DMS 273 (cell line): Measurements from ENCODE around the gene RNF157.
A peak's percentile ranks its signal among the peaks of the same experiment; 100 is the strongest.

Experiments
- DNase-seq: peaks from one replicate; lab custom pipeline; 2025; ENCODE audit not compliant: unreplicated experiment; lab: John Stamatoyannopoulos, UW

Gene RNF157

DNA sequence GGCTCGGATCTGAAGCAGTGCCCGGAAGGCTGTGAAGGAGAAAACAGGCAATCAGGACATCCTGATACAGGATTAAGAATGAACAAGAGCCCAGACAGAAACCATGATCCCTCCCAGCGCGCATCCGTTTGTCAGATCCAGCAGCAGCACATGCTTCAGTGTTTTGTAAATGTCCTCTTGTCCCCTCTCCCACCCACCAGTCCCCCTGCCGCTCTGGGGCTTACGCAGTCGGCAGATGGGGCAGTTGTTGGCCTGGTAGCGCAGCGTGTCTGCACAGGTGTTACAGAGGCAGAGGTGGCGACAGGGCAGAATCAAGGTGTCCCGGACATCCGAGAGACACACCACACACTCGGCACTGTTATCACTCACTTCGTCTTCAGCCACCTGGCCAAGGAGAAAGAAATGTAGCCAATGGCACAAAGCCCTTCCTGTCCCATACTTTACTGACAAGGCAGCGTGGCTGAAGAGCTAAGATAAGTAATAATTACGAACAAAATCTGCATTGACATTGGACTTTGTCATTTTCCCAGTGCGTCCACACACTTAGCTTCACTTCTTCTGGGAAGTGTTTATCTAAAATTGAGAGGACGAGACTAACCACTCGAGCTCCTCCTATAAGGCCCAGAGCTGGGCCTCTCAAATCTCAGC, 78.5 kb downstream of the RNF157 start:
- DNase-seq, result no peak

DNA sequence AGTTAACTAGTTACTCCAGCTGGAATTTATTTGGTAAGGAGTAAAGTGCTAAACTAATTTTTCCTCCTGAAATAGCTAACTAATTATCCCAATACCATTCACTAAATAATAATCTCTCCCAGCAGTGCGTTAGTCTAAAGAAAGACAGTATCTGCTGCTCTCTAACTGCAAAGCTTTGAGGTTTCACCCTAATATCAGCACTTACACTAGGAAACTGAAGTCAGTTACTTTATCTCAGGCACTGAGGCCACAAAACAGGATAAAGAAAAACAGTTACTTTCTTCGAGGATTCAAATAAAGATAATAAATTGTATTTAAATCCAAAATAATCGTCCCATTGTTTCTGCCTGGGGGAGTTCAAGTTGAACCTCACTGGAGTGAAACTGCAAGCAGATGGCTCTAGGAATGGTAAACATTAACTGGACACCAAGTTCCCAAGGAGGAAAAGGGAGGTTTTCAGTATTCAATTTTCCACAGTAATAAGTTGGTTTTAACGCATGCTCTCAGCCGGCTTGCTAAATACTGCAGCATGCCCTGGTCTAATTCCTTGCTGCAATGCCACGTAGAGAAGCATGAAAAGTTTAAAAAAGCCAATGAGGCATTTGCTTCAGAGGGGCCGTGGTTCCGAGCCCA, 79.3 kb downstream of the RNF157 start:
- no peak for DNase-seq

DNA sequence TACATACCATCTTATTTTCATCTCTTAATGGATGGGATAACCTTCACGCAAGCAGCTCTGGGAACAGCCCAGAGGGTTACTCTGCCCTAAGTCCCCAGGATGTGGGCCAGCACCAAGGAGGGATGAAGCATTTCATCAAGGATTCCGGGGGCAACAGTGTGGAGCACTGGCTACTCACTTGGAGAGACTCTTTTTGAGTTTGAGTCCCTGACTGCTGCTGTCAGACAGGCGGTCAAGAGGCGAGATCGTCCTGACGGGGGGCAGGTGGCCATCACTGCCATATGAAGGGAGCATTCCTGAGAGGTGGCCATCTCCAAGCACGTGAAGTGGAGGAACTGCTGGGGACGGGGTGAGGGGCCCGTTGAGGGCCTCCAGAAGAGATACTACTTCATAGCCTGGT, 81.1 kb downstream of the RNF157 start:
- DNase-seq, result no peak

DNA sequence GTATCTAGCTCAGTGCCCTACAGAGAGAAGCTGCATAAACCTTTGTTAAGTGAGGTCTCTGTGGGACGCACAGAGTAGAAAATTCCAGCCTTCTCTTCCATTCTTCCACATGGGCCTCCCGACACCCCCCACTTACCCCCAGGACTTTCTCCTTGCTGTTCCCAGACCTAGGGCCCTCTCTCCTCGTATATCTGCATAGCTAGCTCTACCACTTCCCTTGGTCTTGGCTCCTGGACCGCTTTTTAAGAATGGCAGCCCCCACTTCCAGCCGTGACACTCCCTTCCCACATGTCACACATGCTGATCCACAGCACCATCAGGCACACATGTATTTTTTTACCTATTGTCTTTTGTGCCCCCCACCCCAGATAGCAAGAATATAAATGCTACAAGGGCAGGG, 82.5 kb downstream of the RNF157 start:
- DNase-seq, result no peak

DNA sequence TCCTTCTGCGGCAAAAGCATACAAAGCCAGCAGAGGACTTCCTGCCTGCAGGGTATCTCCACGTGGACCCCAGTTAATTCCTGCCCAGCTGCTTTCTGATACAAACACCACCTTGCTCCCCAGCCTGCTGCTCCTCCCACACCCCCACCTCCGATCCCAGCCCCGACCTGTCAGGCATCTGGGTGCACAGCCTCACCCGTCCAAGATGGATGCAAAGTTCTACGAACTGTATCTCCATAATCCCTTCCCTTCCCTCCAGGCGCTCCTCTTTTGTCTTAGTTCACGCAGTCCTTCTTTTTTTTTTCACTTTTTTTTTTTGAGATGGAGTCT, 83.7 kb downstream of the RNF157 start:
- DNase-seq, result no peak

DNA sequence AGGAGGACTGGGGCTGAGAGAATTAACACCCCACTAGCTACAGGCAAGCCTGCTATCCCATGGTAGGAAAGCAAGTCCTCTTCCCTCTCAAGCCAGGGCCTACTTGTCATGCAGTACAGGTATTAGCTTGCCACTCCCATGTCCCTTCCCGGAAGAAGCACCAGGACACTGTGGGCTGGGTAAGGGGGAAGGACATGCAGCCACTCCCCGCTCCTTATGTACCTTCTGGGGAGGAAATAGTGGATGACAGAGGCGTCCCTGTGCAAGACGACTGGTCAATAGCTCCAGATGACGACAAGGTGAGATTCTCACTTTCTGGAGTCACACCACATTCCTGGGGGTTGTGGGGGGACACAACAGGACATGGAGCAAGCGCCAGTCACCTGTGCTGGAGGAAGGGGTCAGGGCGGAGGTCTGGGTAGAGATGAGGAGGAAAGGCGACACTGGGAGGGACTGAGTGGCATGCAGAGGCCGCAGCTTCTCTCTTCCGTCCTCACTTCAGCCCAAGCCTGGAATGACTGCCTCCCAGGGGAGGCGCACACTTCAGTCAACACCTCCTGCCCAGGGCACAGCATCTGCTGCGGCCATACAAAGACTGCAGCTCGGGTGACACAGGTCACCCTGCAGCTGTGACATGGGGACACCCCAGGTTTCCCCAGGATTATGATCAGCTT, 84.2 kb downstream of the RNF157 start:
- no peak for DNase-seq

DNA sequence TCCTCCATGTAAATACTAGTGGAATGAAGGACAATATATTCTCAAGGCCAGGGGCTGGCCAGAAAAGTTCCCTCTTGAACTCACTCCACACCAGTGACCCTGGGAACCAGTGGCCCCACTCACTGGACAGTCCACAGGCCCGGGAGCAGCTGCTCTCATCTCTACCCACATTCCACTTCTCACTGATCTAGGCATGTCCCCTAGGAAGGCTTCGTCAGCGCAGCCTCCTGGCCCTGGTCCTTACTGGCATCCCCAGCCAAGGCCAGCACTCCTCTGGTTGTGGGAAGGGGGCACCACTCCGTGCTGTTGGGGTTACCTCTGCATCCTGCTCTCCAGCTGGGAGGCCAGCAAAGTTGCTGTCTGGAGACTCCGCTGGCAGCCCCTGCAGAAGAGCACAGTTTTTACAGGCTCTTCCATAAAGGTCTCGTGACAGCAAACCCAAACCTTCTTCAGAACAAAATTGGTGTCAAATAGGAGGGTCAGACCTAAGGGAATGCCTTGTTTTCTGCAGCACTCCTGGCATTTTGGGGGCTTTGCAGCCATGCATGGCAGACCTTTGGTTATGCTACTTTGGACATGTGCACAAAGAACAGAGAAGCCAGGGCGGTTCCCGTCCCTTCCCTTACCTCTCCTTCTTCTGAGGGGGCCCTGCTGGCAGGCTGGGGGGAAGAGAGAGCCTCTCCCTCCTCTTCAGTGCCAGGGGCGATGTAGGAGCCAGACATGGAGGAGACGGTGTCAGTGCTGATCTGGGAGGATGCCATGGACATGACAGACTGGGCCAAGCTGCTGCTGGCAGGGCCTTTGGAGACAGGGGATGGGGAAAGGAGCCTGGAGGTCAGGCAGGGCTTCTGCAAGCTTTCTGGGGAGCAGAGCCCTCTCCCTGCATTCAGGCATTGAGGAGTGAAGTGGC, 85.1 kb downstream of the RNF157 start:
- no peak for DNase-seq

DNA sequence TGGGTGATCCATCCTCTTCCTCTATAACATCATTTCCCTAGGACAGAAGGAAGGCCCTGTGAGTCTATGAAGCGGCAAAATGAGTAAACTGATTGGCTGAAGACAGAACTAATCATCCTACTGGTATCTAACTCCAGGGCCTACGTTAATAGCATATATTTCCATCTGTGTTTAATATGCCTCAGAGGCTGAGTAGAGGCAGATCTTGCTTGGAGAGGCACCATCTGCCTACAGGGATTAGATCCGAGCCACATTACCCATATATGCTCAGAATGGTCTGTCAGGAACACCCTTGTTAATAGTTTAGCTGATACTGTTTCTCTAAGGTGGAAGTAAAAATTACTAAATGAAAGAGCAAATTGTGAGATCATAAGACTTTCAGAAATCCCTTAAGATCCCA, 86.0 kb downstream of the RNF157 start:
- no peak for DNase-seq

DNA sequence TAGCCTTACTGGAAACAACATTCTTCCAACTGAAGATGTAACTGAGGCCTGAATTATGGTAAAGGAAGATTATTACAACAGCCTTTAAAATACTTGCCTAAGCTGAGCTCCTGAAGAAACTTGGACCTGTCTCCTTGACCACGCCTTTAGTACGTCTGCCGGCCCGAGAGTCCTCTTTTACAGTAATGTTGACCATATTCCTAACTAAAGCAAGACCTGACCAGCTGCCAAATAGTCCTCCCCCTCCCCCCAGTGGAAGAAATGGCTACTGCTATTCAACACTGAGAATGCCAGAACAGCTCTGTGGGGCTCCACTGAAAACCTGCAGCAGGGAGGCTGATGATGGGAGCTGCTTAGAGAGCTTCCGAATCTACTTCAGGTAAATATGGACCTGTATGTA, 86.7 kb downstream of the RNF157 start:
- DNase-seq, result no peak

DNA sequence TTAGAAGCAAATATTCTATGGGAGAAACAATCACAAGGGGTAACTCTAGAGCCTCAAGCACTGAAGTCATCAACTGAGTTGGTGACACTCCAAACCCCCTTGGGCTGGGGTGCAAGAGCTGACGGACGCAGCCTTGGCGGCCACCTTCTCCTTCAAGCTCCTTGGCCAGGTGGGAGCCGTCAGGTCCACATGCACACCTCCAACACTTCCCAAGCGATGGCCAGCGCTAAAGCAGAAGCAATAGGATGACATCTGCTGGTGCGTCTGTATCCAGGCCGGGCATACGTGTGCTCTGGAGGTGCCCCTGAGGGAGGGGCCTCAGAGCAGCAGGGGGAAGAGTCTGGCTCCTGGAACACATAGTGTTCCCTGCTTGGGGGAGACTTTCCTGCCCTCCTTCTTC, 87.1 kb downstream of the RNF157 start:
- no peak for DNase-seq

DNA sequence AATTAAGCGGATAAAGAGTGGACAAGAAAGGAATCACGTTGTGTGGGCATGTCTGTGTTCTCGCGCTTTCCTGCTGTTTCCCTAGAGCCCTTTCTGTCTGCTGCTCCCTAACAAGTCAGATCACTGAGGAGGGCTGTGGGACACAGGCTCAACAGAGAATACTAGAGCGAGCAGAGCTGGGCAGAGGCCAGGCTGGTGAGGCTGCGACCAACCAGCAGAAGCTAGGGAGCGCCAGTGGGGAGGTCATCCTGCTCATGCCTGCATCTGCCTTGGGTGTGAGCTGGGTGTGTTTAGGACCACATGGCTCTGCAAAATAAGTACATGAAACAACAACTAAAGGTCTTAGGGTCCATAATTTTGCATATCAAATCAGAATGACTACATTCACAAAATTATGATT, 87.7 kb downstream of the RNF157 start:
- DNase-seq, result no peak

DNA sequence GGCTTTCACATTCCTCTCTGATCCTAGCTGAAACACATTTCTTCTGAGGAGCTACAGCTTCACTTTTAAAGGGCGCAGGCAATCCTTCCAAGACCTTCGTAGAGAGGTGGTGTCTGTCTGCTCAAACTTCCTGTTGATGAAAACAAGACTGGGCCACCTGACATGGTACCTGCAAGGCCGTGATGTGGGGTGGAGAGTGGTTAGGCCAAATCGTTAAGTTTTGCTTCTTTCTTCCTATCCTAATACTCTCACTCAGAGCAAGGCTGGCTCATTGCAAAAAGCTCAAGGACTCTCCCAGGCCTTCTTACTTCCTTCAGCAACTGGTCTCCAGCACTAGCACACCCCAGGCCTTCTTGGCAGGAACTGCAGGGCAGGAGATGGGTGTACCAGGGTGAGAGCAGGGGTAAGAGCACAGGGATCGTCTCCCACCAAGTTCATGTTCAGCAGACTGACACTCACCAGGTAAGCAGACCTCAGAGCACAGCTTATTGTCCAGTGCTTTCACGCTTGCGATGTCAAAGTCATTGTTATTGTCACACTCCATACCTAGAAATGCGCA, 88.3 kb downstream of the RNF157 start:
- no peak for DNase-seq

DNA sequence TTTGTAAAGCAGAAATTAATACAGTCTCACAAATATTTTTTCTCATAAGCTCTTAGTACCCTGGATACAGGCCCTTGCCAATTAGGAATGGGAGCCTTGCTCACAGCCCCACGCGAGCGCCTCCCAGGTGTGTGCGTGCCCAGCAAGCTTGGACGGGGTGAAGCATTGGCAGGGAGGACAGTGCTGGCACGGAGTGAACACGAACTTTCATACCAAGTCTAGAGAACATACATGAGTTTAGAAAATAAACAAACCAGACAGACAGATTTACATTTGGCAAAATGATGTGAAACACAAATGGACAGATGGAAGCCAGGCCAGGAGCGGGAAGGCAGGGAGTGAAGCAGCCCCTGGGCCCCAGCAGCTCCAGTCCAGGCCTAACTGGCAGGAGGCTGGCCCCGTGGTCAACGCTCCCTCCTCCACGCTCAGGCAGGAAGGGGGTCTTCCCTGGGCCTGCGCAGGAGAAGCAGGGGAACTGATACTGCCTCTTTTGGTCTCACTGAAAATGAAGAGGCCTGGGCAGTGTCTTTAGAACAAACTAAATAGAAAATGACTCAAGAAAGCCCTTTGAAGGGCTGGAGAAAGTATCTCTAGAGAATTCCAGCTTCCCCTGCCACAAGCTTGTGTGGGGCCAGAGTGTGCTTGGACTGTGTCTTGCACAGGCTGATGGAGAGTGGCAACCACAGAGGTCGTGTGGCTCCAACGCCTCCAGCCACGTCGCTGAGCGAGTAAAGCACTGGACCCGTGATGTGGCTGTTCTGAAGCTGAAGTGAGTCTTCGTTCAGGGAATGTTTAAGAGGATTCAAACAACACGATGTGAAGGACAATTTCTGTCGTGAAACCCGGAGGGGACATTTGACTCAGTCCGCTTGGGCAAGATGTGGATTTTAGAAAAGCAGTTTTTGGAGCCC, 89.3 kb downstream of the RNF157 start:
- DNase-seq, result no peak

DNA sequence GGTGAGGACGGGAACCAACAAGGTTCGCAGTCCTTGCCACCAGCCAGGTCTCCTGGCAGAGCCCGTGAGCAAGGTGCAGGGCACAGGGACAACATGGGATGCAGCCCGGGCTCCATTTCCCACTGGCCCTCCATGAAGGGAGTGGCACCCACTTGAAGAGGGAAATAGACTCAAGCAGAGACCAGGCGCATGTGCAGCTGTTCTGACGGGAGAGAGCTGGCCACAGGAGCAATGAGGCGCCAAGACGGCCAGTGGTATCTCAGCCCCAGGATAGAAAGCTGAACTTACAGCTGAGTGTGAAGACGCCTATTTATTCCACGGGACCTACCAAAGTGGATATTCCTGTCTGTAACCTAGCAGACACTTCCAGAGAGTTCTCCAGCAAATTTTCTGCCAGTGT, 91.1 kb downstream of the RNF157 start:
- no peak for DNase-seq

DNA sequence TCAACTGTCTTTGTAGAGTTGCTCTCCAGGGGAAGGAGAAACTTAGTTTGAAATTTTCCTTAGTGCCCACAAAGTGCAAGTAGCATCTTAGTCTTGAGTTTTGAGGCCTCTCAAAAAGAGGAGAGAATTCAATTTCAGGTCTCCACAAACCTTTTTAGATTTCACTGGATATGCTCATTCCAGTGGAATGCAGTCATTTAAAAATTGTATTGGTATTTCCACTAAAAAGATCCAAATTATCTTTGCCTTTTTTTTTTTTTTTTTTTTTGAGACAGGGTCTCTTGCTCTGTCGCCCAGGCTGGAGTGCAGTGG, 92.3 kb downstream of the RNF157 start:
- no peak for DNase-seq

DNA sequence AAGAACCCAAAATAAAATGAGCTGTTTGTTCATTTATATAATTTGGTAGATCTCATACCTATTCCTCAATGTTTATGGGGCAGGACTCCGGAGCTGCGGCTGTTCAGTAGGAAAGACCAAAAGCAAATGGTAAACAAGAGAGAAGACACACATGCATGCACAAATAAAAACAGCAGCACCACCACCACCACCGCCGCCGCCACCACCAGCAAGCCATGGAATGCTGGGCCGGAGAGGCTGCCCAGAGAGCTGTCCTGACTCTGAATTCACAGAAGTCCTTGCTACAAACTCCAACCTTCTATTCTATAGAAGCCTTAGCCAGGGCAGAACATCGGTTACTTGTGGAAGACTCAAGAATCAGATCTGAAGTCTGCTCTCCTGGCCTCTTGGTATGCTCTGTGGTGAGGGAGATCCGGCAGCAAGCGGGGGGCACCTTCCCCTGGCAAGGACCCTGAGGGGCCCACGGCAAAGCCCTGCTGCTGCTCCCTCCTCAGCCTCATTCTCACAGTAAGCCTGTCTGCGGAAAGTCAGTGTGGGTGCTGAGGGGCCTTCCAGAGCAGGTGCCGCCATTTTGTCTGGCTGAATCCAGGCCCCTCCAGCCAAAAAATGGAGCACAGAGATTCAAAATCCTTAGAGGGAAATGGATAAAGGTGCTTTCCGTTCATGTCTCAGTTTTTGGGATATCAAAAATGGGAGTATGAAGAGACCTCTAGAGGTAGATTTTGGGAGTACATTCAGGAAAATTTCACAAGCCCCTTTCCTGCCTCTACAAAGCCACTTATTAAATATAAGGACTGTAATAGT, 92.9 kb downstream of the RNF157 start:
- DNase-seq, result peak; percentile 58

DNA sequence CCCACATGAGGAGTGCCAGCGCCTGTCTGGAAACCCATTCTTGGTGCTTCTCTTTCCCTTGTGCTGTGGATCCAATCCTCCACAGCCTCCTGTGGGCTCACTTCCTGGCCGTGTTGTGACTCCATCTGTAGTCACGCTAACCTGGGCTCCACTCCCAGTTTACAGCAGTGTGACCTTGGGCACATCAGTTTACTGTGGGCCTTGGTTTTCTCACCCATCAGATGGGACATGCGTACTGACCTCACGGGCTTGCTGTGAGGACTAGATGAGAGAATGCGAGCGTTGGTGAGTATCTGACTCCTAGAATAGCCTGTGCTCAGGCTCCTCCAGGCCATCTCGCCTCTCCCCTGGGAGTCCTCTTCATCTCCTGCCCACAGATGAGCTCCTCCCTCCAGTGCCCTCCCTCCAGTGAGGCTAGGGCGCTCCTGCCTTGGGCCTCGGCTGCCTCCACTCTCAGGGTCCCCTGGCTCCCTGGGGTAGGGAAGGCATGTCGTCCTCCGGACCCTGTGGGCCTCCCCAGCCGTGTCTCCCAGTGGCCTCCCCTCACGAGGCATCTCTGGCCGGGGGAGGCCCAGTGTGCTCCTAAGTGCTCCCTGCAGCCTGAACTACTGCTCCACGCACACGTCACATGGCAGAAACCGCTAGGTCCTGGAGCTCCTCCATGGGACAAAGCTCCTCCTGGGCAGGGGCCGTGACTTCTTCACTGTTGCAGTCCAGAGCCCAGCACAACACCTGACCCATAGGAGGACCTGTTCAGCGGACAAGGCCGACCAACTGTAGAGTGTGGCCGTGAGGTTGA, 94.0 kb downstream of the RNF157 start:
- DNase-seq, result no peak

DNA sequence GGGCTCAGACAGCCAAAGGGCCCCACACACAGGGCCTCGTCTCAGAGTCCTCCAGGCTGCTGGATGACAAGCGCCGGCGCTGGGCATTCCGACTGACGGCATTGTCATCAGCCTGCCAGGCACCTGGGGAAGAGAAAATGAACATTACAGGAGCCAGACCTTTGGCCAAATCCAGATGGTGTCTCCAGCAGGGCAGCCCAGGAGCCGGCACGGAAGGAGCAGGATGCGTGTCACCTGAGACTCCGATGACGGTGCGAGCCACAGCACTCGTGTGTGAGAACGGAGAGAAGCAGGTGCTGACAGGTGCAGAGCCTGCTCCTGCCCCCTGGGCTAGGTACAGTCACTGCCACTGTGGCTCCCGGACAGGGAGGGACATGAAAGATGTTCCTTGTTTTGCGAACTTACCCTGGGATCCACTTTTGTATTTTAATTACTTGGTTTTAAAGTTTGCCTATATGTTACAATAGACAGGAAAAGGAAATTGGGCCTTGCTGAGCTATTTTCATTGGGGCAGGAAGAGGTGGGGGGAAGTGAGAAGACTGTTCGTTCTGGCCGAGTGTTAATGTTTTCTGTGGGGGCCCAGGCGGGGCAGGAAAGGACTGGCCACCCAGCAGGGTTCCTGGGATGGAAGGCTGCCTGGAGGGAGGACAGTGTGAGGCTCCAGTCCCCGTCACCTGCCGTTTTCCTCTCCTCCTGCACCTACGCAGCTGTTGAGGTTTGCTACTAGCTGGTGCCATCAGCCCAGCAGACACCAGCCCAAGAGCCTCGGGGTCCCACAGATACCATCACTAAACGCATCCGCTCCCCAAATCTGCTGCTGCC, 94.9 kb downstream of the RNF157 start:
- DNase-seq, result no peak
